Brain microvascular endothelial cell (primary cell): Measurements from ENCODE around the gene LIMK1.
A peak's percentile ranks its signal among the peaks of the same experiment; 100 is the strongest.

Source experiments
- DNase-seq: peaks from one replicate; pipeline ENCODE4 v3.0.0-alpha.2; 2020
- H3K27ac ChIP-seq: fragments of 250-450 bp; sonication (Bioruptor Pico); 2 replicates; pipeline ENCODE4 v1.5.1; 2020; ENCODE audit warnings: mild to moderate bottlenecking, moderate library complexity
- H3K27me3 ChIP-seq: fragments of 250-450 bp; sonication (Bioruptor Pico); replicated peaks from 2 replicates; pipeline ENCODE4 v1.5.1; 2020; ENCODE audit warnings: mild to moderate bottlenecking
- H3K36me3 ChIP-seq: fragments of 250-450 bp; sonication (Bioruptor Pico); replicated peaks from 2 replicates; pipeline ENCODE4 v1.5.1; 2020; ENCODE audit warnings: mild to moderate bottlenecking
- H3K4me3 ChIP-seq: 2 replicates; pipeline ENCODE4 v1.5.1; 2011; ENCODE audit warnings: low read depth, mild to moderate bottlenecking, control low read depth, low read length, moderate library complexity
- CTCF ChIP-seq: IDR thresholded peaks from 2 replicates; pipeline ENCODE4 v1.5.1; 2011; ENCODE audit warnings: low read depth, mild to moderate bottlenecking, moderate library complexity, low read length, control low read depth, inconsistent platforms; ENCODE audit errors: missing control alignments
- in situ Hi-C: cut with HindIII; loops from 2 replicates; pipeline ENCODE4 v1.10.0; 2017; ENCODE audit warnings: low sequenced_read_pairs, low pct_ligation_motif_present

Gene LIMK1

GRCh38 chr7:74083928-74084721, 521 bp downstream of the LIMK1 start:
- no peak for DNase-seq
- peak overlapping the region; percentile 76 for H3K27ac ChIP-seq
- in situ Hi-C loops: no loop called here
- peak overlapping the region; percentile 70 for H3K4me3 ChIP-seq
- H3K27me3 ChIP-seq: no peaks in the 10 kb centered on the region
- TF ChIP-seq CTCF: no peak
- peaks cover 23% of the 10 kb centered on the region for H3K36me3 ChIP-seq

- DNase-seq: no peak
- Histone ChIP-seq H3K4me3 (peak overlapping the region; percentile 70), H3K36me3 (peaks cover 23% of the 10 kb centered on the region), H3K27me3 (no peaks in the 10 kb centered on the region), H3K27ac (peak overlapping the region; percentile 76)
- TF ChIP-seq CTCF: no peak
- in situ Hi-C loops: no loop called here
Observed at GRCh38 chr7:74084722-74085578, 1.3 kb downstream of the LIMK1 start.

GRCh38 chr7:74087791-74088453, 4.3 kb downstream of the LIMK1 start:
- no peaks in the 10 kb centered on the region for H3K27me3 ChIP-seq
- no peak overlapping the region for H3K4me3 ChIP-seq
- no peak for DNase-seq
- no peak for TF ChIP-seq CTCF
- H3K27ac ChIP-seq: no peak overlapping the region
- in situ Hi-C loops: no loop called here
- peaks cover 23% of the 10 kb centered on the region for H3K36me3 ChIP-seq

- Histone ChIP-seq H3K27me3 (no peaks in the 10 kb centered on the region), H3K4me3 (no peak overlapping the region), H3K27ac (peak overlapping the region; percentile 93), H3K36me3 (peaks cover 19% of the 10 kb centered on the region)
- in situ Hi-C loops: no loop called here
- DNase-seq: no peak
- TF ChIP-seq CTCF: no peak
Observed at GRCh38 chr7:74092321-74092963, 8.8 kb downstream of the LIMK1 start.

- no peak for TF ChIP-seq CTCF
- DNase-seq: no peak
- H3K36me3 ChIP-seq: peaks cover 18% of the 10 kb centered on the region
- peak overlapping the region; percentile 93 for H3K27ac ChIP-seq
- no peaks in the 10 kb centered on the region for H3K27me3 ChIP-seq
- in situ Hi-C loops: no loop called here
- H3K4me3 ChIP-seq: no peak overlapping the region
Observed at GRCh38 chr7:74092964-74093471, 9.4 kb downstream of the LIMK1 start.
